PC-3 (cell line): Measurements from ENCODE around the gene GALNT10. TPM values are rescaled to one million over a fixed set of nuclear protein-coding genes. Genes with fewer than 3 reads are reported as not detected.

Experiments
- ATAC-seq: fragments of 200-7000 bp; cut with Tn5 transposase; 2 replicates; pipeline ENCODE4 v1.9.1; 2020; ENCODE audit warnings: mild to moderate bottlenecking, moderate library complexity
- BruUV-seq: library from RNA; stranded (reverse); fragments of 400-500 nt; replicated peaks from 2 replicates; lab custom pipeline; 2021; lab: Mats Ljungman, UMichigan
- CTCF ChIA-PET: fragments of 300-600 bp; sonication (Branson Sonifier 250); formaldehyde crosslinking; loops from one replicate; lab custom pipeline; 2022; ENCODE audit warnings: antibody characterized with exemption; lab: Charles Lee
- POLR2A ChIA-PET: fragments of 300-600 bp; sonication (Branson Sonifier 250); formaldehyde crosslinking; loops from one replicate; lab custom pipeline; 2022; ENCODE audit warnings: antibody characterized with exemption; ENCODE audit not compliant: unreplicated experiment; lab: Charles Lee
- DNase-seq: peaks from one replicate; pipeline ENCODE4 v3.0.0-alpha.2; 2015
- H2AFZ ChIP-seq: fragments of 300-600 bp; sonication (generic); 2 replicates; pipeline ENCODE4 v1.6.0; 2016; ENCODE audit warnings: antibody characterized with exemption, low read length
- H3F3A ChIP-seq: fragments of 300-600 bp; sonication (generic); one replicate; pipeline ENCODE4 v1.6.0; 2017; ENCODE audit warnings: antibody characterized with exemption, low read length, control low read depth, mild to moderate bottlenecking; ENCODE audit not compliant: unreplicated experiment
- H3K27ac ChIP-seq: fragments of 300-600 bp; sonication (generic); 2 replicates; pipeline ENCODE4 v1.5.1; 2016; ENCODE audit warnings: mild to moderate bottlenecking, low read length
- H3K27me3 ChIP-seq: fragments of 300-600 bp; sonication (generic); 2 replicates; pipeline ENCODE4 v1.6.1; 2016; ENCODE audit warnings: low read length, mixed read lengths
- H3K36me3 ChIP-seq: fragments of 300-600 bp; sonication (generic); 2 replicates; pipeline ENCODE4 v1.6.1; 2016; ENCODE audit warnings: low read depth, mixed run types, low read length, mixed read lengths
- H3K4me1 ChIP-seq: fragments of 300-600 bp; sonication (generic); 2 replicates; pipeline ENCODE4 v1.5.1; 2016; ENCODE audit warnings: low read length; ENCODE audit not compliant: insufficient read depth
- H3K4me2 ChIP-seq: fragments of 300-600 bp; sonication (generic); 2 replicates; pipeline ENCODE4 v1.6.0; 2016; ENCODE audit warnings: low read length
- H3K4me3 ChIP-seq: fragments of 300-600 bp; sonication (generic); 2 replicates; pipeline ENCODE4 v1.5.1; 2016; ENCODE audit warnings: mild to moderate bottlenecking, low read length, mixed read lengths
- H3K79me2 ChIP-seq: fragments of 300-600 bp; sonication (generic); 2 replicates; pipeline ENCODE4 v1.6.1; 2017; ENCODE audit warnings: low read length, mixed read lengths
- H3K9ac ChIP-seq: fragments of 300-600 bp; sonication (generic); 2 replicates; pipeline ENCODE4 v1.6.0; 2016; ENCODE audit warnings: mild to moderate bottlenecking, low read length
- H3K9me2 ChIP-seq: fragments of 300-600 bp; sonication (generic); replicated peaks from 2 replicates; pipeline ENCODE4 v1.6.1; 2016; ENCODE audit warnings: mixed run types, low read length, mixed read lengths
- H3K9me3 ChIP-seq: fragments of 300-600 bp; sonication (generic); 2 replicates; pipeline ENCODE4 v1.6.1; 2016; ENCODE audit warnings: low read length, mixed read lengths
- H4K20me1 ChIP-seq: fragments of 300-600 bp; sonication (generic); 2 replicates; pipeline ENCODE4 v1.6.1; 2016; ENCODE audit warnings: low read length, mixed read lengths
- CTCF ChIP-seq: fragments of 300-600 bp; sonication (generic); conservative IDR thresholded peaks from 2 replicates; pipeline ENCODE4 v1.5.1; 2017; ENCODE audit warnings: antibody characterized with exemption, low read depth, mild to moderate bottlenecking, low read length
- EZH2 ChIP-seq: fragments of 300-600 bp; sonication (generic); IDR thresholded peaks from one replicate; pipeline ENCODE4 v1.6.1; 2017; ENCODE audit warnings: antibody characterized with exemption, mild to moderate bottlenecking, low read length; ENCODE audit not compliant: unreplicated experiment
- EZH2phosphoT487 ChIP-seq: fragments of 300-600 bp; sonication (generic); IDR thresholded peaks from 2 replicates; pipeline ENCODE4 v1.6.1; 2018; ENCODE audit warnings: mild to moderate bottlenecking, antibody characterized with exemption, low read length, borderline replicate concordance
- intact Hi-C: fragments of 100-400 bp; cut with micrococcal nuclease; formaldehyde crosslinking; loops from 2 replicates; pipeline ENCODE4 v1.9.0; 2023
- total RNA-seq: library from RNA; depleted of rRNA; stranded (reverse); fragments of >200 nt; gene quantifications from 2 replicates; pipeline ENCODE4 v1.2.3, GENCODE V29; 2014

GALNT10 gene
- total RNA-seq, 1 experiment from 2014 or later, result 46.2 TPM

DNA sequence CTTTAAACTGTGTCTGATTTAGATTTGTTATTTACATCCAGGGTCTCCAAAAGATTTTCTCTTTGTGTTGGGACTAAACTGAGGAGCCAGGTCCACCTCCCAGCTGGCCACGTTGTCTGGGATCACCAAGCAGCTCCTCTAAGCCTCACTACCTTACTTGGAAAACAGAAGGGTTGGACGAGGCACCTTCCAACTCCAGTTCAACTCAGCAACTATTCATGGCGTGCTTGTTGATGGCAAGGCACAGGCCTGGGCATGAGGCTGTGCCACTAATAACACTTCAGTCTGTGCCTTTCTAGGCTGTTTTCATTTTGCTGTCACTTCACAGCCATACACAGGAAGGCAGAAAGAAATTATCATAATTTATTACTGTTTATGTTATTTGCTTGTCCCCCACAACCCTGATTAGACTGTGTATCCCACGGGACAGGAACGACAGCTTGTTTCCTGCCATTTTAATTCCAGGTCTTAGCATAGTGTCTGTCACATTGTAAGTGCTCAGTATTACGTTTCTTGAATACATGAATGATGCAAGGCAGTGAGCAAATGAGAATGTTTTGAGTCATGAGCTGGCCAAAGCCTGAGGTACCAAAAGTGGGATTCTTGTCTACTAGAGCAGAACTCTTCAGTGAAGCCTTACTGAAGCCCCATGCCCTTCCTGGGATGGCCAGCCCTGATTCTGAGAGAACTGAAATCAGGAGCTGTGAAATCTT, 125.8 kb downstream of the GALNT10 start:
- Histone ChIP-seq H3K9ac (no peak overlapping the region), H3K4me1 (peaks cover 13% of the 10 kb centered on the region), H3K9me3 (no peaks in the 10 kb centered on the region), H3K4me2 (no peak overlapping the region), H3K9me2 (no peaks in the 10 kb centered on the region), H3K27me3 (no peaks in the 10 kb centered on the region), H3F3A (no peaks in the 10 kb centered on the region), H3K27ac (no peak overlapping the region), H2AFZ (no peak overlapping the region), H3K4me3 (no peak overlapping the region), H4K20me1 (no peaks in the 10 kb centered on the region), H3K36me3 (no peaks in the 10 kb centered on the region), H3K79me2 (peaks cover 11% of the 10 kb centered on the region)
- ATAC-seq (no peak), DNase-seq (no peak)
- BruUV-seq, result no TSS peak
- ChIA-PET CTCF (no interaction called here), POLR2A (no interaction called here)
- no peak for TF ChIP-seq EZH2phosphoT487
- no peak for TF ChIP-seq EZH2
- no peak for TF ChIP-seq CTCF
- intact Hi-C loops, result no loop called here

- peaks cover 11% of the 10 kb centered on the region for H3K79me2 ChIP-seq
- intact Hi-C loops, result no loop called here
Observed at GRCh38 chr5:154317916-154318315, 127.4 kb downstream of the GALNT10 start.

More at GRCh38 chr5:154317916-154318315, 127.4 kb downstream of the GALNT10 start:
- no peaks in the 10 kb centered on the region for H3K27me3 ChIP-seq
- no peaks in the 10 kb centered on the region for H3F3A ChIP-seq
- H3K27ac ChIP-seq, result no peak overlapping the region
- H2AFZ ChIP-seq, result no peak overlapping the region
- no TSS peak for BruUV-seq
- H3K9me2 ChIP-seq, result no peaks in the 10 kb centered on the region
- no peaks in the 10 kb centered on the region for H3K36me3 ChIP-seq
- no peak overlapping the region for H3K9ac ChIP-seq
- H3K4me3 ChIP-seq, result no peak overlapping the region
- ATAC-seq (no peak), DNase-seq (no peak)
- H3K4me1 ChIP-seq, result 0 out of 2 replicates have a peak, but pooled peaks cover 3% of the 10 kb centered on the region
- CTCF ChIA-PET, result no interaction called here
- TF ChIP-seq EZH2phosphoT487, result no peak
- TF ChIP-seq EZH2, result no peak
- no peak for TF ChIP-seq CTCF
- H4K20me1 ChIP-seq, result no peaks in the 10 kb centered on the region
- H3K9me3 ChIP-seq, result no peaks in the 10 kb centered on the region
- no peak overlapping the region for H3K4me2 ChIP-seq
- POLR2A ChIA-PET, result no interaction called here
